Gastrocnemius medialis (tissue), 4 donors: ENCODE measurements around the gene LINGO3. TPM values are rescaled to one million over a fixed set of nuclear protein-coding genes. Genes with fewer than 3 reads are reported as not detected.
"Not testable (repeated sequence)": the region's sequence is repeated elsewhere in the genome, so short reads cannot be mapped to it uniquely, and the experiment has no call there.

Experiments
- ATAC-seq, 2 donors: fragments of 150-250 bp; one replicate each; pipeline ENCODE4 v1.9.1; 2016
- DNase-seq, 2 donors: peaks; one replicate each; pipeline ENCODE4 v3.0.0-alpha.2; 2019
- H3K27ac ChIP-seq, 4 donors: fragments of 200-600 bp; sonication (generic); 1 replicate in 1 of 4; 2 replicates in 3 of 4; pipeline ENCODE4 v1.5.1; 2016 to 2018; ENCODE audit warnings: mild to moderate bottlenecking in 2 of 4, moderate library complexity in 1 of 4
- H3K27me3 ChIP-seq, 3 donors: fragments of 200-600 bp; sonication (generic) in 2 of 3; 1 replicate in 1 of 3; 2 replicates in 2 of 3; pipeline versions ENCODE4 v1.5.1 to v1.6.0; 2016 to 2019; ENCODE audit warnings: mild to moderate bottlenecking in 1 of 3, moderate library complexity in 1 of 3
- H3K36me3 ChIP-seq, 2 donors: fragments of 200-600 bp; sonication (generic) in 1 of 2; one replicate each; pipeline ENCODE4 v1.5.1; 2017 to 2018
- H3K4me1 ChIP-seq, 2 donors: fragments of 200-600 bp; sonication (generic) in 1 of 2; one replicate each; pipeline ENCODE4 v1.5.1; 2016 to 2017; ENCODE audit warnings: mild to moderate bottlenecking in 2 of 2
- H3K4me3 ChIP-seq, 4 donors: fragments of 200-600 bp; sonication (generic) in 3 of 4; 1 replicate in 1 of 4; 2 replicates in 3 of 4; pipeline ENCODE4 v1.5.1; 2016 to 2019; ENCODE audit warnings: mild to moderate bottlenecking in 2 of 4
- H3K9me3 ChIP-seq, 3 donors: fragments of 200-600 bp; sonication (generic) in 2 of 3; 1 replicate in 1 of 3; 2 replicates in 2 of 3; pipeline ENCODE4 v1.5.1; 2016 to 2019
- POLR2A ChIP-seq, 2 donors: fragments of 450-650 bp; IDR thresholded peaks; one replicate each; pipeline ENCODE4 v1.6.1; 2017; ENCODE audit warnings: antibody characterized with exemption in 2 of 2, mild to moderate bottlenecking in 2 of 2, moderate library complexity in 2 of 2
- in situ Hi-C, 4 donors: fragments of 200-750 bp; cut with MboI; loops; one replicate each; pipeline versions ENCODE4 v1.15.0 to v1.8.0; 2017; ENCODE audit warnings: low sequenced_read_pairs in 4 of 4
- intact Hi-C: fragments of 100-400 bp; cut with DNase I; formaldehyde crosslinking; loops from one replicate; pipeline ENCODE4 v1.15.1; 2023; ENCODE audit warnings: low total_unique reads
- total RNA-seq, 4 donors: library from RNA; depleted of rRNA; stranded (reverse); fragments of >200 nt; gene quantifications; one replicate each; pipeline versions ENCODE4 v1.1.0 to v1.2.3, GENCODE V29; 2016
- TF ChIP-seq, protein P1 (sequence below), 5 experiments: fragments of 450-650 bp in 3 of 5; fragments of 200-600 bp in 2 of 5; sonication (generic) in 2 of 5; IDR thresholded peaks in 4 of 5; conservative IDR thresholded peaks in 1 of 5; 1 replicate in 4 of 5; 2 replicates in 1 of 5; pipeline ENCODE4 v1.5.1; 2016 to 2019; ENCODE audit warnings: antibody characterized with exemption in 5 of 5, mild to moderate bottlenecking in 3 of 5, moderate library complexity in 3 of 5

LINGO3 gene
- total RNA-seq, 4 donors from 2014 or later = not detected

GRCh38 chr19:2350656-2351055 lies 42.7 kb upstream of the LINGO3 start:
- no peak for TF ChIP-seq POLR2A (IDR thresholded peaks at IDR 0.05)
- TF ChIP-seq, protein P1, sequence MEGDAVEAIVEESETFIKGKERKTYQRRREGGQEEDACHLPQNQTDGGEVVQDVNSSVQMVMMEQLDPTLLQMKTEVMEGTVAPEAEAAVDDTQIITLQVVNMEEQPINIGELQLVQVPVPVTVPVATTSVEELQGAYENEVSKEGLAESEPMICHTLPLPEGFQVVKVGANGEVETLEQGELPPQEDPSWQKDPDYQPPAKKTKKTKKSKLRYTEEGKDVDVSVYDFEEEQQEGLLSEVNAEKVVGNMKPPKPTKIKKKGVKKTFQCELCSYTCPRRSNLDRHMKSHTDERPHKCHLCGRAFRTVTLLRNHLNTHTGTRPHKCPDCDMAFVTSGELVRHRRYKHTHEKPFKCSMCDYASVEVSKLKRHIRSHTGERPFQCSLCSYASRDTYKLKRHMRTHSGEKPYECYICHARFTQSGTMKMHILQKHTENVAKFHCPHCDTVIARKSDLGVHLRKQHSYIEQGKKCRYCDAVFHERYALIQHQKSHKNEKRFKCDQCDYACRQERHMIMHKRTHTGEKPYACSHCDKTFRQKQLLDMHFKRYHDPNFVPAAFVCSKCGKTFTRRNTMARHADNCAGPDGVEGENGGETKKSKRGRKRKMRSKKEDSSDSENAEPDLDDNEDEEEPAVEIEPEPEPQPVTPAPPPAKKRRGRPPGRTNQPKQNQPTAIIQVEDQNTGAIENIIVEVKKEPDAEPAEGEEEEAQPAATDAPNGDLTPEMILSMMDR (IDR thresholded peaks at IDR 0.05 in 4 of 5, conservative IDR thresholded peaks at IDR 0.05 in 1 of 5) = no peak
- no peaks in the 10 kb centered on the region for H3K9me3 ChIP-seq
- DNase-seq = no peak
- H3K27me3 ChIP-seq = no peaks in the 10 kb centered on the region
- no peak overlapping the region for H3K4me3 ChIP-seq
- H3K36me3 ChIP-seq = peaks cover 0 to 39% of the 10 kb centered on the region in 2 donors
- in situ Hi-C loops (no loop called here), intact Hi-C loops (no loop called here)
- no peak overlapping the region for H3K27ac ChIP-seq
- no peak for ATAC-seq
- peaks cover 0 to 5% of the 10 kb centered on the region in 2 donors for H3K4me1 ChIP-seq

DNA sequence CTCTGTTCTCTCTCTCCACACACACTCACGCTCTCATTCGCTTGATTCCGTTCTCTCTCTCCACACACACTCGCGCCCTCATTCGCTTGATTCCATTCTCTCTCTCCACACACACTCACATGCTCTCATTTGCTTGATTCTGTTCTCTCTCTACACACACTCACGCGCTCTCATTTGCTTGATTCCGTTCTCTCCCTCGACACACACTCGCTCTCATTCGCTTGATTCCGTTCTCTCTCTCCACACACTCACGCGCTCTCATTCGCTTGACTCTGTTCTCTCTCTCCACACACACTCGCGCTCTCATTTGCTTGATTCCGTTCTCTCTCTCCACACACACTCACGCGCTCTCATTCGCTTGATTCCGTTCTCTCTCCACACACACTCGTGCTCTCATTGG lies 41.9 kb upstream of the LINGO3 start:
- H3K4me1 ChIP-seq, in situ Hi-C loops, DNase-seq, ATAC-seq, H3K9me3 ChIP-seq, intact Hi-C loops, H3K27me3 ChIP-seq, H3K4me3 ChIP-seq, H3K27ac ChIP-seq: not testable (repeated sequence)
- H3K36me3 ChIP-seq = peaks cover 0 to 39% of the 10 kb centered on the region in 2 donors

- no peak for DNase-seq
- H3K36me3 ChIP-seq = peaks cover 0 to 37% of the 10 kb centered on the region in 2 donors
- no peak for ATAC-seq
- intact Hi-C loops (no loop called here), in situ Hi-C loops (no loop called here)
- H3K27me3 ChIP-seq = no peaks in the 10 kb centered on the region
- no peak overlapping the region for H3K27ac ChIP-seq
- H3K9me3 ChIP-seq = no peaks in the 10 kb centered on the region
- no peak overlapping the region for H3K4me3 ChIP-seq
- H3K4me1 ChIP-seq = no peaks in the 10 kb centered on the region
- TF ChIP-seq, protein P1 (IDR thresholded peaks at IDR 0.05 in 4 of 5, conservative IDR thresholded peaks at IDR 0.05 in 1 of 5) = no peak
- TF ChIP-seq POLR2A (IDR thresholded peaks at IDR 0.05) = no peak
These were observed 38.1 kb upstream of the LINGO3 start for GRCh38 chr19:2345794-2346663.

DNA sequence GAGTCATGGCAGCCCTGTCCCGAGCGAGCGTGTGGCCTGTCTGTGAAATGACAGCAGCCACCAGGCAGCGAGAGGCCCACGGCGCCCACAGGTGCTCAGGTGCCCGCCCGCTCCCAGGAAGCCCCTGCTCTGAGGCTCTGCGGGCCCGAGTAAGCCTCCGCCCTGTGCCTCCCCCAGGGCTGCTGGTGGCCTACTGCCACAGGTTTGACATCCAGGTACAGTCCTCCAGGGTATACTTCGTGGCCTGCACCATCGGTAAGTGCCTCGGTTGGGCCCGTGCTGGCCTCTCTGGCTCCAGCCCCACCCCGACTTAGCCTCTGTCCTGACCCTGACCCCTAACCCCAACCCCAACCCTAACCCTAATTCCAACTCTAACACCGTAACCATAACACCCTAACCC lies 37.1 kb upstream of the LINGO3 start:
- H3K4me3 ChIP-seq = no peak overlapping the region
- no peaks in the 10 kb centered on the region for H3K9me3 ChIP-seq
- TF ChIP-seq, protein P1 (IDR thresholded peaks at IDR 0.05 in 4 of 5, conservative IDR thresholded peaks at IDR 0.05 in 1 of 5) = no peak
- TF ChIP-seq POLR2A (IDR thresholded peaks at IDR 0.05) = no peak
- DNase-seq (no peak), ATAC-seq (no peak)
- no peaks in the 10 kb centered on the region for H3K4me1 ChIP-seq
- intact Hi-C loops = no loop called here
- in situ Hi-C loops = no loop called here
- H3K27me3 ChIP-seq = no peaks in the 10 kb centered on the region
- H3K36me3 ChIP-seq = peaks cover 0 to 37% of the 10 kb centered on the region in 2 donors
- no peak overlapping the region for H3K27ac ChIP-seq

DNA sequence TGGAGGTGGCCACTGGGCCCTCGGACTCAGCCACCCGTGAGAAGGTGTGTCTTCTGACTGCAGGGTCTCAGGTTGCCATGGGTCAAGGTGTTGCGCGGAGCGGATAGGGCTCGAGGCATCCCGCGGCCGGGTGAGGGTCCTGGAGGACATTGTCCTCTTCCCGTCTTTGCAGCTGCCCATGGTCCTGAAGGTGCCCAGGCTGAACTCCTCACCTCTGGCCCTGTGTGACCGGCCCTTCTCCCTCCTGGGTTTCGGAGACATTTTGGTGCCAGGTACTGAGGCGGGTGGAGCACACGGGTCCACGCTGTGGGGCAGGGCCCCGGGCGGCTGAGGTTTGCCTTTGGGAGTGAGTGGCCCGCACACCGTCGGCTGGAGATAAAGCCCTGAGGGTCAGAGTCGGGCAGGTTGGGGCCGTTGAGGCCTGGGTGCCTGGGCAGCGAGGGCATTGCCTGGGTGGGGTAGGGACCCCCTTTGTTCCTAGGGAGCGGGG lies 36.5 kb upstream of the LINGO3 start:
- Histone ChIP-seq H3K36me3 (peaks cover 0 to 38% of the 10 kb centered on the region in 2 donors), H3K4me3 (no peak overlapping the region), H3K4me1 (no peaks in the 10 kb centered on the region), H3K9me3 (no peaks in the 10 kb centered on the region), H3K27ac (no peak overlapping the region), H3K27me3 (no peaks in the 10 kb centered on the region)
- ATAC-seq (no peak), DNase-seq (no peak)
- TF ChIP-seq, protein P1 (IDR thresholded peaks at IDR 0.05 in 4 of 5, conservative IDR thresholded peaks at IDR 0.05 in 1 of 5) = no peak
- intact Hi-C loops (no loop called here), in situ Hi-C loops (no loop called here)
